Stimulated activated CD8-positive, alpha-beta memory T cell treated with anti-CD3 and anti-CD28 coated beads, Interleukin-12 subunit alpha, Interleukin-12 subunit beta, amount 100 ng/mL, for 24 hours (primary cell): ENCODE results near the gene SYNDIG1L.

Experiments used
- DNase-seq: peaks from one replicate; pipeline ENCODE4 v3.0.0-alpha.2; 2020; ENCODE audit errors: extremely low read depth

Gene SYNDIG1L

DNA sequence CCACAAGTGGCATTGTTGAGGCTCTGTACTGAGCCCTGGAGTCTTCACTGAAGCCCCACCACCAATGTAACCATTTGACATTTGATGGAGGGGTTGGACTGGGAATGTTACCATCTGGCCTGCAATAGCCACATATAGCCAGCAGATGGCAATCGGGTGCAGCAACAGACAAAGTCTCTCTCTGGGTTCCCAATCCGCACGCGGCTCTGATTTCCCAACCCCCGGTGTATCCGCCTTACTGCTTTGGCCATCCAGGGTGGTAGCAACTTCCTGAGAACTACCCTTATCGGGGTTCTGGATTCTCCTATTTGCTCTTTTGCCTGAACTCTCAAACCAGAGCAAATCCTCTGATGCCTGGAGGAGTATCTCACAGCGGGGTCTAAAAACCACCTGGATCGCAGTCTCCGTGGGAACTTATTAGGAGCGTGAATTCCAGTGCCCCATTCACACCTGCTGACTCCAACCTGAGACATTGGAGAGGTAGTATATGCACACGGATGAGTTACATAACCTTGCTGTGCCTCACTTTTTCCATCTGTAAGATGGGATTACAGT lies 63.6 kb downstream of the SYNDIG1L start:
- DNase-seq, result peak; percentile 31

DNA sequence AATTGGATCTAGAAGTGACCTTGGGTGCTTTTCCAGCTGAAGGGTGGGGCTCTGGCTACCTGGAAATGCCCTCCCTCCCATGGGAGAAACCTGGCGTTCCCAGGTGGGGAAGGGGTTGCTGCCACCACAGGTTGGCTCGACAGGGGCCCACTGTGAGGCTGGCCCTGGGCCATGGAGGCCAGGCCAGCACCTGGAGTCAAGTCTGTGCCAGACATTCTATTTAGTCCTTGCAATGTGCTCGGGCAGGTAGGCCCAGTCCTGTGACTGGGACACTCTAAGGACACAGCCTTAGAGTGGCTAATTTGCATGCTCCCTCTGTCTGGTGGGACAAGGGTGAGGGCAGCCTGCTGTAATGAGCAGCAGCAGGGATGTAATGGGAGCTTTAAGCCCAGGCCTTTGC lies 65.8 kb downstream of the SYNDIG1L start:
- DNase-seq, result no peak

- no peak for DNase-seq
Observed at GRCh38 chr14:74358176-74358829, 67.7 kb downstream of the SYNDIG1L start.

- no peak for DNase-seq
Observed at GRCh38 chr14:74357585-74357984, 68.4 kb downstream of the SYNDIG1L start.

DNA sequence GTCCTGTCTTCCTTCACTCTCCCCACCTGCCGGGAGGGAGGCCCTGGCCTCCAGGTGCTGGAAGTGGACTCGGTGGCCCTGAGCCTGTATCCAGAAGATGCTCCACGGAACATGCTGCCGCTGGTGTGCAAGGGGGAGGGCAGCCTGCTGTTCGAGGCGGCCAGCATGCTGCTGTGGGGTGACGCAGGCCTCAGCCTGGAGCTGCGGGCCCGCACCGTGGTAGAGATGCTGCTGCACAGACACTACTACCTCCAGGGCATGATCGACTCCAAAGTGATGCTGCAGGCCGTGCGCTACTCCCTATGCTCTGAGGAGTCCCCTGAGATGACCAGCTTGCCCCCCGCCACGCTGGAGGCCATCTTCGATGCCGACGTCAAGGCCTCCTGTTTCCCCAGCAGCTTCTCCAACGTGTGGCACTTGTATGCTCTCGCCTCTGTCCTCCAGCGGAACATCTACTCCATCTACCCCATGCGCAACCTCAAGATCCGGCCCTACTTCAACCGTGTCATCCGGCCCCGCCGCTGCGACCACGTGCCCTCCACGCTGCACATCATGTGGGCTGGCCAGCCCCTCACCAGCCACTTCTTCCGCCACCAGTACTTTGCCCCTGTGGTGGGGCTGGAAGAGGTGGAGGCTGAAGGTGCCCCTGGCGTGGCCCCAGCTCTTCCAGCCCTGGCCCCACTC lies 69.0 kb downstream of the SYNDIG1L start:
- DNase-seq, result no peak
